Prostate gland (tissue), 2 donors: ENCODE results near the gene GLIS1.

Experiments used
- CTCF ChIP-seq, 4 experiments: fragments of 200-600 bp in 2 of 4; fragments of 450-650 bp in 2 of 4; sonication (generic) in 2 of 4; IDR thresholded peaks; 1 replicate in 3 of 4; 2 replicates in 1 of 4; pipeline ENCODE4 v1.5.1; 2016 to 2019; ENCODE audit warnings: antibody characterized with exemption in 4 of 4, mild to moderate bottlenecking in 2 of 4, moderate library complexity in 2 of 4
- POLR2A ChIP-seq: fragments of 450-650 bp; IDR thresholded peaks from one replicate; pipeline ENCODE4 v1.6.1; 2016; ENCODE audit warnings: antibody characterized with exemption, mild to moderate bottlenecking
- POLR2AphosphoS5 ChIP-seq: sonication (generic); formaldehyde crosslinking; IDR thresholded peaks from one replicate; pipeline ENCODE4 v1.6.1; 2017; ENCODE audit warnings: antibody characterized with exemption

DNA sequence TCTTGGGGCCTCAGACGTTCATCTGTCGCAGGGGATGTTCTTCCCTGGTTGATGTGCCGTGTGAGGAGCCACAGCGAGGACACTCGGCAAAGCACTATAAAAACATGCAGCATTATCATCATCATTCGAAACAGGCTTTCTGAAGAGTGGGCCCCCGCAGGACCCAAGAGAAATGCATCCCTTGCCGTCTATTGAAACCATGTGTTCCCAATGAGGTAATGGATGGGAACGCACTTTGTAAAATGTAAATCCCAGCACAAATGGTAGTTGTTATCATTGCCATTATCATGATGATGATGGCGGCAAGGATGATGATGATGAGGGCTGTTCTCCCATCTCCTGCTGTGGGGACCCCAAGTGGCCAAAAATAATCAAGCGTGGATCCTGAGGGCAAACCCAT lies 76.8 kb downstream of the GLIS1 start:
- TF ChIP-seq CTCF (IDR thresholded peaks at IDR 0.05) (no peak), POLR2A (no peak), POLR2AphosphoS5 (no peak)
